Activated CD4-positive, alpha-beta T cell treated with anti-CD3 and anti-CD28 coated beads for 4 hours (primary cell): ENCODE results near the gene FAM9B.
A peak's percentile ranks its signal among the peaks of the same experiment; 100 is the strongest.
"Not testable (repeated sequence)": the region's sequence is repeated elsewhere in the genome, so short reads cannot be mapped to it uniquely, and the experiment has no call there.

Experiments
- DNase-seq, 2 donors: peaks; one replicate each; pipeline ENCODE4 v3.0.0-alpha.2; 2020

The FAM9B gene

GRCh38 chrX:9033989-9034388, at the start of gene FAM9B:
Gene FAM9B, minus strand, starts transcription at chrX:9034127. Its CDS starts 1,141 bp downstream, at chrX:9032986.
- DNase-seq = no peak

- no peak for DNase-seq
These were observed 47.3 kb upstream of the FAM9B start for GRCh38 chrX:9081271-9081670.

GRCh38 chrX:9074326-9074725, 40.4 kb upstream of the FAM9B start:
- DNase-seq = no peak

- no peak for DNase-seq
These were observed 38.4 kb upstream of the FAM9B start for GRCh38 chrX:9072281-9072680.

- no peak for DNase-seq
These were observed 37.2 kb upstream of the FAM9B start for GRCh38 chrX:9071031-9071650.

GRCh38 chrX:9069573-9069972, 35.6 kb upstream of the FAM9B start:
- no peak for DNase-seq

- DNase-seq = no peak
These were observed 30.8 kb upstream of the FAM9B start for GRCh38 chrX:9064694-9065093.

GRCh38 chrX:9062641-9063040, 28.7 kb upstream of the FAM9B start:
- no peak for DNase-seq

GRCh38 chrX:9055354-9055753, 21.4 kb upstream of the FAM9B start:
- no peak for DNase-seq

- DNase-seq = no peak
These were observed 18.2 kb upstream of the FAM9B start for GRCh38 chrX:9052081-9052480.

- no peak for DNase-seq
These were observed 16.4 kb upstream of the FAM9B start for GRCh38 chrX:9050331-9050730.

- DNase-seq = no peak
These were observed 14.9 kb upstream of the FAM9B start for GRCh38 chrX:9048801-9049200.

GRCh38 chrX:9038244-9038643, 4.3 kb upstream of the FAM9B start:
- DNase-seq = no peak

GRCh38 chrX:9037296-9037695, 3.4 kb upstream of the FAM9B start:
- DNase-seq = no peak

- no peak for DNase-seq
These were observed 341 bp downstream of the FAM9B start for GRCh38 chrX:9033586-9033985.

- DNase-seq = no peak
These were observed 748 bp downstream of the FAM9B start for GRCh38 chrX:9033179-9033578.

GRCh38 chrX:9023293-9023692, 10.6 kb downstream of the FAM9B start:
- DNase-seq = no peak

GRCh38 chrX:9019151-9019550, 14.8 kb downstream of the FAM9B start:
- DNase-seq = no peak

GRCh38 chrX:9018332-9018731, 15.6 kb downstream of the FAM9B start:
- not testable (repeated sequence) for DNase-seq

- DNase-seq = no peak
These were observed 30.9 kb downstream of the FAM9B start for GRCh38 chrX:9003041-9003440.

GRCh38 chrX:8988446-8988845, 45.5 kb downstream of the FAM9B start:
- DNase-seq = peak; percentile 21 to 23

GRCh38 chrX:8987672-8988250, 46.2 kb downstream of the FAM9B start:
- DNase-seq = peak in 1 of 2 donors; percentile 3

GRCh38 chrX:8984231-8984630, 49.7 kb downstream of the FAM9B start:
- DNase-seq = no peak

- no peak for DNase-seq
These were observed 52.2 kb downstream of the FAM9B start for GRCh38 chrX:8981723-8982122.

- no peak for DNase-seq
These were observed 53.2 kb downstream of the FAM9B start for GRCh38 chrX:8980756-8981155.
